Erythroblast (primary cell): ENCODE results near the gene CLCN5.
A peak's percentile ranks its signal among the peaks of the same experiment; 100 is the strongest.

Experiments
- DNase-seq, 2 experiments: peaks; one replicate each; lab custom pipeline; 2025; lab: John Stamatoyannopoulos, UW
- GATA1 ChIP-seq: IDR thresholded peaks from 2 replicates; pipeline ENCODE4 v1.6.1; 2011; ENCODE audit warnings: low read depth, mild to moderate bottlenecking, control low read depth, low read length, moderate library complexity
- POLR2A ChIP-seq: IDR thresholded peaks from 2 replicates; pipeline ENCODE4 v1.6.1; 2011; ENCODE audit warnings: mild to moderate bottlenecking, low read length

The CLCN5 gene

GRCh38 chrX:49922291-49923241 is at the start of gene CLCN5:
Gene CLCN5, plus strand, starts transcription at chrX:49922596. Its CDS starts 2,703 bp downstream, at chrX:49925299.
- peak; percentile 96 to 97 for DNase-seq
- TF ChIP-seq GATA1 (no peak), POLR2A (peak; percentile 65)

- TF ChIP-seq GATA1, result no peak
- no peak for TF ChIP-seq POLR2A
- peak; percentile 20 to 53 for DNase-seq
These were observed 45.6 kb upstream of the CLCN5 start for GRCh38 chrX:49876750-49877149.

GRCh38 chrX:49877397-49878101 is 44.8 kb upstream of the CLCN5 start:
- no peak for DNase-seq
- TF ChIP-seq POLR2A (no peak), GATA1 (no peak)

- peak; percentile 12 to 40 for DNase-seq
- TF ChIP-seq GATA1, result no peak
- TF ChIP-seq POLR2A, result no peak
These were observed 44.1 kb upstream of the CLCN5 start for GRCh38 chrX:49878128-49878833.

- TF ChIP-seq GATA1, result no peak
- TF ChIP-seq POLR2A, result no peak
- peak; percentile 82 to 88 for DNase-seq
These were observed 43.4 kb upstream of the CLCN5 start, which contains the start of gene USP27X for GRCh38 chrX:49878834-49879655. Gene USP27X, plus strand, starts transcription at chrX:49879484. Its CDS starts 824 bp downstream, at chrX:49880308.

- TF ChIP-seq POLR2A, result no peak
- no peak for TF ChIP-seq GATA1
- no peak for DNase-seq
These were observed 42.6 kb upstream of the CLCN5 start for GRCh38 chrX:49879656-49880277.

GRCh38 chrX:49880668-49881067 is 41.7 kb upstream of the CLCN5 start:
- no peak for TF ChIP-seq GATA1
- no peak for TF ChIP-seq POLR2A
- no peak for DNase-seq

- no peak for TF ChIP-seq GATA1
- no peak for TF ChIP-seq POLR2A
- peak; percentile 64 to 72 for DNase-seq
These were observed 38.0 kb upstream of the CLCN5 start for GRCh38 chrX:49884290-49884862.

- TF ChIP-seq GATA1 (no peak), POLR2A (no peak)
- DNase-seq, result no peak
These were observed 29.9 kb upstream of the CLCN5 start for GRCh38 chrX:49892542-49892941.

GRCh38 chrX:49896951-49897350 is 25.4 kb upstream of the CLCN5 start:
- TF ChIP-seq GATA1, result no peak
- TF ChIP-seq POLR2A, result no peak

GRCh38 chrX:49901048-49901447 is 21.3 kb upstream of the CLCN5 start:
- DNase-seq, result no peak
- no peak for TF ChIP-seq GATA1
- no peak for TF ChIP-seq POLR2A

More at GRCh38 chrX:49896951-49897350, 25.4 kb upstream of the CLCN5 start:
- DNase-seq, result no peak

- no peak for DNase-seq
- no peak for TF ChIP-seq GATA1
- no peak for TF ChIP-seq POLR2A
These were observed 12.1 kb upstream of the CLCN5 start for GRCh38 chrX:49910344-49910743.
